Brain microvascular endothelial cell (primary cell): ENCODE measurements around the gene AADAT.
"Not testable (repeated sequence)": the region's sequence is repeated elsewhere in the genome, so short reads cannot be mapped to it uniquely, and the experiment has no call there.

Experiments used
- DNase-seq: peaks from one replicate; pipeline ENCODE4 v3.0.0-alpha.2; 2020
- H3K27ac ChIP-seq: fragments of 250-450 bp; sonication (Bioruptor Pico); 2 replicates; pipeline ENCODE4 v1.5.1; 2020; ENCODE audit warnings: mild to moderate bottlenecking, moderate library complexity
- H3K27me3 ChIP-seq: fragments of 250-450 bp; sonication (Bioruptor Pico); replicated peaks from 2 replicates; pipeline ENCODE4 v1.5.1; 2020; ENCODE audit warnings: mild to moderate bottlenecking
- H3K36me3 ChIP-seq: fragments of 250-450 bp; sonication (Bioruptor Pico); replicated peaks from 2 replicates; pipeline ENCODE4 v1.5.1; 2020; ENCODE audit warnings: mild to moderate bottlenecking
- H3K4me3 ChIP-seq: 2 replicates; pipeline ENCODE4 v1.5.1; 2011; ENCODE audit warnings: low read depth, mild to moderate bottlenecking, control low read depth, low read length, moderate library complexity
- CTCF ChIP-seq: IDR thresholded peaks from 2 replicates; pipeline ENCODE4 v1.5.1; 2011; ENCODE audit warnings: low read depth, mild to moderate bottlenecking, moderate library complexity, low read length, control low read depth, inconsistent platforms; ENCODE audit errors: missing control alignments
- in situ Hi-C: cut with HindIII; loops from 2 replicates; pipeline ENCODE4 v1.10.0; 2017; ENCODE audit warnings: low sequenced_read_pairs, low pct_ligation_motif_present

AADAT gene

GRCh38 chr4:170111085-170111484 lies 21.3 kb upstream of the AADAT start:
- Histone ChIP-seq H3K36me3 (no peaks in the 10 kb centered on the region), H3K4me3 (no peak overlapping the region), H3K27me3 (no peaks in the 10 kb centered on the region), H3K27ac (no peak overlapping the region)
- no peak for TF ChIP-seq CTCF
- in situ Hi-C loops, result no loop called here
- DNase-seq, result no peak

- no peaks in the 10 kb centered on the region for H3K27me3 ChIP-seq
- H3K36me3 ChIP-seq, result no peaks in the 10 kb centered on the region
- H3K4me3 ChIP-seq, result no peak overlapping the region
- no peak for TF ChIP-seq CTCF
- in situ Hi-C loops, result no loop called here
- no peak overlapping the region for H3K27ac ChIP-seq
- no peak for DNase-seq
Measured at GRCh38 chr4:170110285-170110672, 20.5 kb upstream of the AADAT start.

- TF ChIP-seq CTCF, result no peak
- in situ Hi-C loops, result no loop called here
- Histone ChIP-seq H3K4me3 (no peak overlapping the region), H3K27me3 (no peaks in the 10 kb centered on the region), H3K27ac (no peak overlapping the region), H3K36me3 (no peaks in the 10 kb centered on the region)
- DNase-seq, result no peak
Measured at GRCh38 chr4:170109586-170110284, 20.0 kb upstream of the AADAT start.

- no peak for TF ChIP-seq CTCF
- DNase-seq, result no peak
- Histone ChIP-seq H3K27me3 (no peaks in the 10 kb centered on the region), H3K36me3 (no peaks in the 10 kb centered on the region), H3K4me3 (no peak overlapping the region), H3K27ac (no peak overlapping the region)
- in situ Hi-C loops, result no loop called here
Measured at GRCh38 chr4:170106900-170107299, 17.1 kb upstream of the AADAT start.

GRCh38 chr4:170102426-170102825 lies 12.7 kb upstream of the AADAT start:
- in situ Hi-C loops, result no loop called here
- Histone ChIP-seq H3K36me3 (no peaks in the 10 kb centered on the region), H3K4me3 (no peak overlapping the region), H3K27ac (no peak overlapping the region), H3K27me3 (no peaks in the 10 kb centered on the region)
- no peak for DNase-seq
- TF ChIP-seq CTCF, result no peak

GRCh38 chr4:170098171-170098570 lies 8.4 kb upstream of the AADAT start:
- H3K36me3 ChIP-seq, DNase-seq, in situ Hi-C loops, H3K27me3 ChIP-seq, H3K4me3 ChIP-seq, H3K27ac ChIP-seq: not testable (repeated sequence)
